ENCODE data around the gene MRLN. TPM values are rescaled to one million over a fixed set of nuclear protein-coding genes. Genes with fewer than 3 reads are reported as not detected.

MRLN gene
- total RNA-seq, 1 donor from 2014 or later = not detected

- DNase-seq (no peak), ATAC-seq (no peak)
- Histone ChIP-seq H3K27me3 (ENCODE audit: low read depth) (peaks cover 19% of the 10 kb centered on the region), H3K4me3 (no peak overlapping the region), H3K36me3 (no peaks in the 10 kb centered on the region), H3K9me3 (no peaks in the 10 kb centered on the region), H3K4me1 (peaks cover 12% of the 10 kb centered on the region), H3K27ac (no peak overlapping the region)
- intact Hi-C loops (cut with DNase I) = no loop called here
- TF ChIP-seq CTCF (IDR thresholded peaks at IDR 0.05) = no peak
These were observed 48.6 kb downstream of the MRLN start for GRCh38 chr10:59704630-59705029.

GRCh38 chr10:59702347-59702746, 50.9 kb downstream of the MRLN start:
- Histone ChIP-seq H3K27ac (no peak overlapping the region), H3K4me1 (no peaks in the 10 kb centered on the region), H3K36me3 (no peaks in the 10 kb centered on the region), H3K9me3 (no peaks in the 10 kb centered on the region), H3K4me3 (no peak overlapping the region), H3K27me3 (ENCODE audit: low read depth) (no peaks in the 10 kb centered on the region)
- no peak for TF ChIP-seq CTCF (IDR thresholded peaks at IDR 0.05)
- DNase-seq (no peak), ATAC-seq (no peak)
- intact Hi-C loops (cut with DNase I) = no loop called here

GRCh38 chr10:59700709-59701108, 52.5 kb downstream of the MRLN start:
- intact Hi-C loops (cut with DNase I) = no loop called here
- Histone ChIP-seq H3K36me3 (no peaks in the 10 kb centered on the region), H3K9me3 (no peaks in the 10 kb centered on the region), H3K4me1 (no peaks in the 10 kb centered on the region), H3K27ac (no peak overlapping the region), H3K27me3 (ENCODE audit: low read depth) (no peaks in the 10 kb centered on the region), H3K4me3 (no peak overlapping the region)
- DNase-seq = no peak
- no peak for TF ChIP-seq CTCF (IDR thresholded peaks at IDR 0.05)
- ATAC-seq = no peak

GRCh38 chr10:59698326-59698725, 54.9 kb downstream of the MRLN start:
- TF ChIP-seq CTCF (IDR thresholded peaks at IDR 0.05) = no peak
- ATAC-seq = no peak
- intact Hi-C loops (cut with DNase I) = no loop called here
- Histone ChIP-seq H3K36me3 (no peaks in the 10 kb centered on the region), H3K27me3 (ENCODE audit: low read depth) (no peaks in the 10 kb centered on the region), H3K4me1 (no peaks in the 10 kb centered on the region), H3K4me3 (no peak overlapping the region), H3K9me3 (no peaks in the 10 kb centered on the region), H3K27ac (no peak overlapping the region)
- no peak for DNase-seq

- no peaks in the 10 kb centered on the region for H3K9me3 ChIP-seq
- no peaks in the 10 kb centered on the region for H3K36me3 ChIP-seq
- TF ChIP-seq CTCF (IDR thresholded peaks at IDR 0.05) = no peak
- no peaks in the 10 kb centered on the region for H3K27me3 ChIP-seq (ENCODE audit: low read depth)
- no peak for DNase-seq
- H3K4me3 ChIP-seq = no peak overlapping the region
- no peak overlapping the region for H3K27ac ChIP-seq
- intact Hi-C loops (cut with DNase I) = no loop called here
- H3K4me1 ChIP-seq = no peaks in the 10 kb centered on the region
- ATAC-seq = no peak
These were observed 57.6 kb downstream of the MRLN start for GRCh38 chr10:59695637-59696036.

GRCh38 chr10:59694936-59695335, 58.3 kb downstream of the MRLN start:
- DNase-seq = no peak
- Histone ChIP-seq H3K4me1 (no peaks in the 10 kb centered on the region), H3K36me3 (no peaks in the 10 kb centered on the region), H3K27me3 (ENCODE audit: low read depth) (no peaks in the 10 kb centered on the region), H3K4me3 (no peak overlapping the region), H3K9me3 (no peaks in the 10 kb centered on the region), H3K27ac (no peak overlapping the region)
- intact Hi-C loops (cut with DNase I) = no loop called here
- no peak for ATAC-seq
- TF ChIP-seq CTCF (IDR thresholded peaks at IDR 0.05) = no peak

Data from lower lobe of right lung (tissue), 2 donors.